HG03045 (cell line): ENCODE data around the gene NRDC.

ENCODE experiments used
- ATAC-seq: cut with Tn5 transposase; IDR thresholded peaks from one replicate; pipeline ENCODE4 v1.9.1; 2021; ENCODE audit warnings: mild to moderate bottlenecking, moderate library complexity; ENCODE audit not compliant: unreplicated experiment

The NRDC gene

GRCh38 chr1:51784997-51785421, 93.5 kb downstream of the NRDC start:
- ATAC-seq: no peak

GRCh38 chr1:51780927-51781326, 97.6 kb downstream of the NRDC start:
- ATAC-seq: no peak

DNA sequence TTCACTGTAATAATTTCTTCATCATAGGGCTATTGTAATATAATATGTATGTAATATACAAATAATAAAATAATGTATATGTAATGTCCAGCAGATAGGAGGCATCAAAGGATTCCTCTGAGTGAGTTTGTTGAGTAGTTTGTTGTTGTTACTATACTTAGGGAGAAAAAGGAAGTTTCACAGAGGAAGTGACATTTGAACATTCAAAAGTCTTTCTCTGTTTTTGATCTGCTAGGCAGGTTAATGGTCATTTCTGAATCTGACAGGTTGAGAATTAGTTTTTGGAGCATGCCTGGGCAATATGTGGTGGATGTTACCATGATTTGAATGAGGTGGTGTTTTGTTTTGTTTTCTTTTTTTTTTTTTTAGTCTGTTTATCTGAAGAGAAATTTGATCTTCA, 102.1 kb downstream of the NRDC start:
- no peak for ATAC-seq

DNA sequence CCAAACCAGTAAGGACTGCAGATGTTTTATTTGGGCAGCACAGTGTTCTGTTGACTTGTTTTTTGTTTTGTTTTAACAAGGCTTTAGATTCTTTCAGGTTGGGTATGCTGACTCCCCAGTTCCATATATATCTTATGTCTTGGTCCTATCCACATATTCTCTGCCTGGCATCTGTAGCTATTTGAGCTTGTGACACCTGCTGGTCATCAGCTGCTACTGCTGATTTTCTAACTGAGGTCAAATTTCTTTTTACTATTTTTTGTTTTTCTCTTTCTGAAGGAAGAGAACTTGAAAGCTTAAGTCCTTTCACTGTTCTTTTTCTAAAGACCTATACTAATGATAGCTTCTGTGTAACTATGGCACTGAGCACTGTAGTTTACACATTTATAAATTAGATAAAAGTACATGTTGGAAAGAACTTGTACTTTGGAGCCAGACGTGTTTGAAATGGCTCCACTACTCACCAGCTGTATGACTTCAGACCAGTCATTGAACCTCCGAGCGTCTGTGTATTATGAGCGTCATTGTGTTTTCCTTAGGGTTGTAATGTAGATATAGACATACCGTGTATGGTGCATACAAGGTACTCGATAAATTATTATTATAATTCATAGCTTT, 109.4 kb downstream of the NRDC start:
- no peak for ATAC-seq

DNA sequence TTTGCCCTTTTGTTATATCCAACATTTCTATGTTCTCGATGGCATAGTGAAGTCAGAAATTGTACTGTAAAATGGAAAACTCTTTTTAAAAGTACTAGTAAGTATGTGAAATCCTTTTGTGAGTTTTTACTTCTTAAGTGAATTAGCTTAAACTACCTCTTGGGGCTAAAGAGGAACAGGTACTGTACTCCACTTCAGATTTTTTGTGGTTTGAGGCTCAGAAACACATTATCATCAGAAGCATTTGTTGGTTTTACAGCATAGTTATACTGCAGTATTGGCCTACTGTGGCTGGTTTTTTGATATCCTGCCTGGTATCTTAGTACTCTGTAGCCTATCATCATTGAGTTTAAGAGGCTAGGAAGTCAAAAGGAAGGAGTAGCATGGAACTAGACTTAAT, 117.2 kb downstream of the NRDC start:
- no peak for ATAC-seq

DNA sequence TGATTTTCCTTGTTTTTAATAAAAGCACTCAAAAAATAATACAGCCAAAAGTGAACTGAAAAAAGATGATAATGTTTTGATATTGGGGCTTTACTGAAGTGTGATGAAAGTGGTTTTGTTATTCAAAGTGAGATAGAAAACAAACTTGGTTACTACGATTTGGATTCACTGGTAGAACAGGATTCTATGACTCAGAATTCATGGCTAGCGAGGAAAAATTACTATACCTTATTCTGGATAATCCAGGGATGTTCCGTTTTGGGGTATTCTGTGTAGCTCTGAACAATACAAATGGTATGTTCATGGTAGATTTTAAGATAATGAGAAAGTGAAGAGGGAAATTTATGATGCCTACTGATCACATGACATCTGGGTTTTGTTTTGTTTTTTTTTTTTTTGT, 117.7 kb downstream of the NRDC start:
- no peak for ATAC-seq

GRCh38 chr1:51758310-51758709, 120.2 kb downstream of the NRDC start:
- ATAC-seq: no peak

GRCh38 chr1:51756290-51756689, 122.2 kb downstream of the NRDC start:
- no peak for ATAC-seq

DNA sequence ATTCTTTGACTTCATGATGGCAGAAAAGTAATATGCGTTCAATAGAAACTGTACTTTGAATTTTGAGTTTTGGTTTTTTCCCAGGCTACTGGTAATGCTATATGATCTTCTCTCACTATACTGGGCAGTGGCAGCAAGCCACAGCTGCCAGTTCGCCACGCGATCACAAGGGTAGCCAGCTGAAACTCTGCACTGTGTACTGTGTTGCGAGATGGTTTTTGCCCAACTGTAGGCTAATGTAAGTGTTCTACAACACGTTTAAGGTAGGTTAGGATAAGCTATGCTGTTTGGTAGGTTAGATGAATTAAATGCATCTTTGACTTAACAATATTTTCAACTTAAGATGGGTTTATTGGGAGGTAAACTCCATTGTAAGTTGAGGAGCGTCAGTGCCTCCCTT, 123.1 kb downstream of the NRDC start:
- no peak for ATAC-seq

DNA sequence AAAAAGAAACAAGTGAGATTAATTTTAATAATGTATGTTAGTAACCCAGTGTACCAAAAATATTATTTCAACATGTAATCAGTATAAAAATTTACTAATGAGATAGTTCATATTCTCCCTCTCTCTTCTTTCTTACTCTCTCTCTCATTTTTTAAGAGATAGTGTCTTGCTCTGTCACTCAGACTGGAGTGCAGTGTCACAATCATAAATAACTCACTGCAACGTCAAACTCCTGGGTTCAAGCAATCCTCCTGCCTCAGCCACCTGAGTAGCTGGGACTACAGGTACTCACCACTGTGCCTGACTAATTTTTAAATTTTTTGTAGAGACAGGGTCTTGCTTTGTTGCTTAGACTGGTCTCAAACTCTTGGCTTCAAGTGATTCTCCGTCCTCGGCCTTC, 123.9 kb downstream of the NRDC start:
- no peak for ATAC-seq

DNA sequence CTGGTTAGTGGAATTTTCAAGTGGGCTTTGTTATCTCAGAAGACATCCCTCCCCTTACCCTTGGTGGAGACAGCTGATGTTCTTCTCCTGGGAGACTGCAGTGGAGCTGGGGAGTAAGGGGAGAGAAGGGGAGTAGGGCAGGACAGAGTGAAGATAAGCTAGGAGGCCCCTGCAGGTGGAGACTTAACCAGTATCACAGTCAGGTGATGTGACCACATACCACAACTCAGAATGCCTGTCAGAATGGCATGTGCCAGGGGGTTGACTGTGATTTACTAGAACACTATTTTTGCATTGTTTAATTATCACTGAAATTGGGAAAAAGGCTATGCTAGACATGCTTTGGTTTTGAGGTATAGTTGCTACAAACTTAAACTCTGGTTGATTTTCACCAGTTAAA, 124.6 kb downstream of the NRDC start:
- ATAC-seq: no peak

GRCh38 chr1:51752073-51752948, 126.2 kb downstream of the NRDC start:
- no peak for ATAC-seq

- ATAC-seq: no peak
Observed at GRCh38 chr1:51750729-51751128, 127.8 kb downstream of the NRDC start.

DNA sequence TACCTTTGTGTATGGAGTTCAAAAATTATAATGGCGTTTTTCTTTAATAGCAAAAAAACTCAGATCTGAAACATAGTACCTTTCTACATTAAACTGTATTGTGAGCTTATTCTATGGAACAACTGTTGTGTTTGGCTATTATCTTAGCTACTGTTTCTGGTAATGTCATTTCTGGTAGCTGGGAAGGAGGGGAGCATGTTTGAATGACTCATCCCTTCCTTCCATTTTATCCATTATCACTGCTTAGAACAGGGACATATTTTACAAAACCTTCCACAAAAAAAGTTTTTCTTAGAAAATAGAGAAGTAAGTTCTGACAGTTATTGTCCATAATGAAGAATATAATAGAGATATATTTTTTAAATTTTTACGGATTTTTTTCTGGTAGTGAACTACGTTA, 128.3 kb downstream of the NRDC start:
- no peak for ATAC-seq

GRCh38 chr1:51749151-51749550, 129.4 kb downstream of the NRDC start:
- no peak for ATAC-seq

- no peak for ATAC-seq
Observed at GRCh38 chr1:51745304-51745570, 133.3 kb downstream of the NRDC start.

DNA sequence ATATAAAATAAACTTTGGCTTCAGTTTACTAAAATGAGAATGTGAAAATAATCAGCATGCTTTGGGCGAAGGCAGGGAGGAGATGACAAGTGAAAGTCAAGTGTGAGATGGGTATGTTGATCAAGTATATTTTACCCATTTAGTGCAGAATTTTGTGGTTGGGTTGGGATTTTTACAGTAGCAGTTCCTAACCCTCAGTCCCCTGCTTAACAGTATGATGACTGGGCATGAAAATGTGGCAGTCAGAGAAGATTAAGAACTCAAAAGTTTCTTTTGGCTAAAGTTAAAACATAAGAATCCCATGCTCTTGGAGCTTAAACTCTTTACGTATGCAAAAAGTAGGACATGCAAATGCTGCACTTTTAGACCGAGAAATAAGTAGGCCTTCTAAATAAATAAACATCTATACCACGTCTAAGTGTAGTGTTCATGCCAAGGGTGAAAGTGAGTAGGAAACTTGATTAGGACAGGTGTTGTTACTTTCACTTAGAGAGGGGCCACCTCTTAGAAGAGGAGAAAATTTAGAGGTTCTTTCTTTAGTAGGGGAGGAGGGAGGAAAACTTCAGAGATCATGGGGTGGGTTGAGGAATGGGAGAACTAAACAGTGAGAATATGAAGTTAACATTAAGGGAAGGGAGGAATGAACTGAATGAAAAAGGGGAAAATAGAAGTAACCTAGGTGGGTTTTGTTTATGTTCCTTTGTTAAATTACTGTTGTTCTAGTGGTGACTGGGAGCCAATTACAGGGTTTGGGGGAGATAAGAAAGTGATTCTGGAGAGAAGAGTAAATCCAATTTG, 133.8 kb downstream of the NRDC start:
- no peak for ATAC-seq

DNA sequence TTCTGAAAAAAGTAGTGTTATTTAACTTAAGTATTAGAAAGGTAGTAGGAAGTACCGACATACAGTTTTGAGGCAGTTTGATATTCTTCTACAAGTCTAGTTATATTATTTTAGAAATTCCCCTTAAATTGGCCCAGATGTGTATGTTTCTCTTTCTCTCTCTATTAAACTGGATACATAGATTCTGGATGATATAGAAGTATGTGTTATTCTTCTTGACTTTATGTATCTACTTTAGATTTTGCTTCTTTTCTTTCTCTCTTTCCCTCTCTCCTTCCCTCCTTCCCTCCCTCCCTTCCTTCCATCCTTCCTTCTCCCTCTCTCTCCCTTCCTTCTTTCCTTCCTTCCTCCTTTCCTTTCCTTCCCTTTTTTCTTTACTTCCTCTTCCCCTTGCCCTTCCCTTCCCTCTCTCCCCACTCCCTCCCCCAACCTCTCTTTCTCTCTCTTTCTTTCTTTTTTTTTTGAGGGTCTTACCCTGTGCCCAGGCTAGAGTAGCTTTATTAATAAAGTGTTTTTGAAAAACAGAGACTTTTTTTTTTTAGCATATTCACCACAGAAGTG, 137.3 kb downstream of the NRDC start:
- ATAC-seq: no peak

GRCh38 chr1:51740652-51741051, 137.9 kb downstream of the NRDC start:
- no peak for ATAC-seq
